ENCODE measurements around the gene NAGLU.

The NAGLU gene

GRCh38 chr17:42591411-42591810, 55.4 kb downstream of the NAGLU start:
- no peak for DNase-seq (ENCODE audit: low read depth, low spot score)
